Activated CD4-positive, alpha-beta T cell treated with anti-CD3 and anti-CD28 coated beads for 24 hours (primary cell): ENCODE results near the gene UXS1.
"Not testable (repeated sequence)": the region's sequence is repeated elsewhere in the genome, so short reads cannot be mapped to it uniquely, and the experiment has no call there.

ENCODE experiments used
- DNase-seq, 2 donors: peaks; one replicate each; pipeline ENCODE4 v3.0.0-alpha.2; 2020; ENCODE audit warnings: low read depth in 2 of 2

The UXS1 gene

DNA sequence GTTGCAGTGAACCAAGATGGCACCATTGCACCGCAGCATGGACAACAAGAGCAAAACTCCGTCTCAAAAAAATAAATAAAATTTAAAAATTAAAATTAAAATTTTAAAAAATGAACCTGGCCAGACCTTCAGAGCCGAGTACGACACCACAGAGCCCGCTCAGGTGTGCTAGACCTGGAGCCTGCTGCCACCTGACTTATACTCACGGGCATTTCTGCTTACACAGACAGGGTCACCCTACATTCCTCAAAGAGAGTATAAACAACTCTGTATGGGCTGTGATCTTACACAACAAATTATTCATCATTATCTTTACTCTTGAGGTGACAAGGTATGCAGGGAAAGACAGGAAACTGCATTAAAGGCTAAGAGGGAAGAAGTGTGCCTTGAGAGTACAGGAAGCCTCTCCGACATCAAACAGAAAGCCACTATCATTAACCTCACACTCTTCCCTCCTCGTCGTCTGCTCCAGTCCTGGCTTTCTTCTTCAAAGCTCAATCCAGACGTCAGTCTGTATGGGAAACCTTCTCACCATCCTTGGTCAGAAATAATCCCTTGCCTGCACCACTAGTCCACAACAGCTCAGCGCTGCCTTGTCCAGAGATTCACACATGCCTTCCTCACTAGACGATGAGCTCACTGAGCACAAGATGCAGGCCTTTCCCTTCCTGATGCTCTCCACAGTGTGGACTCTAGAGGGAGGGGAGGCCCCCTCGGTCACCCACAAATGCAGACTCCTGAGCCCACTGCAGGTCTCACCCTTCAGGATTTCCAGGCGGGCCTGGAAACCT lies 56.2 kb downstream of the UXS1 start:
- no peak for DNase-seq

DNA sequence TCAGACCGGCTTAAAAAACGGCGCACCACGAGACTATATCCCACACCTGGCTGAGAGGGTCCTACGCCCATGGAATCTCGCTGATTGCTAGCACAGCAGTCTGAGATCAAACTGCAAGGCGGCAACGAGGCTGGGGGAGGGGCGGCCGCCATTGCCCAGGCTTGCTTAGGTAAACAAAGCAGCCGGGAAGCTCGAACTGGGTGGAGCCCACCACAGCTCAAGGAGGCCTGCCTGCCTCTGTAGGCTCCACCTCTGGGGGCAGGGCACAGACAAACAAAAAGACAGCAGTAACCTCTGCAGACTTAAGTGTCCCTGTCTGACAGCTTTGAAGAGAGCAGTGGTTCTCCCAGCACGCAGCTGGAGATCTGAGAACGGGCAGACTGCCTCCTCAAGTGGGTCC lies 62.9 kb downstream of the UXS1 start:
- DNase-seq, result not testable (repeated sequence)

DNA sequence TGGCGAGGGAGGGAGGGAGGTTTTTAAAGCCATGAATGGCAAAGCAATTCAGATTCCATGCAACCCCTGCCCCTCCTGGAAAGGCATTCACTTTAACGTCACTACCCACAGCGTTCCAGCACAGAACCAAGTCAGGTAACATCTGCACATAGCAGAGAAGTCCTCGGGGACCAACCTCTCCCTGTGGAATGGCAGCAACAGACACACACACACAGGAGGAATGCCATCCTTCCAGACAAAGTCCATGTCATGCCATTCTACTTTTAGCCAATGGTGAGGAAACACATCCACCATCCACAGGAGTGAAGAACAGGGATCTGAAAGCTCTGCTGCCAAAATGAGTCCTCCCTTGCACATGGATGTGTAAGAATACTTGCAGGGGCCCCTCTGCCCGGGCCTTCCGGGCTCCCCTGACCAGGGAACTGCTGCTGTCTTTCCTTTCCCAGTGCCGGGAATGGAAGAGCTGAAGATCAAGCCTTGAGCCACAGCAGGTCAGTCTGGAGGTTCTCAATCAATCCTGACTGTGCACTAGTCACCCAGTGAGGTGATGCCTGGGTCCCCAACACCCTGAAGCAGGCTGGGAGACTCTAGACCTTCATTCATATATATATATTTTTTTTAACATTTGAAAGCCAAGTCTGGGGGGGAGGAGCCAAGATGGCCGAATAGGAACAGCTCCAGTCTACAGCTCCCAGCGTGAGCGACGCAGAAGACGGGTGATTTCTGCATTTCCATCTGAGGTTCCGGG lies 63.7 kb downstream of the UXS1 start:
- no peak for DNase-seq

DNA sequence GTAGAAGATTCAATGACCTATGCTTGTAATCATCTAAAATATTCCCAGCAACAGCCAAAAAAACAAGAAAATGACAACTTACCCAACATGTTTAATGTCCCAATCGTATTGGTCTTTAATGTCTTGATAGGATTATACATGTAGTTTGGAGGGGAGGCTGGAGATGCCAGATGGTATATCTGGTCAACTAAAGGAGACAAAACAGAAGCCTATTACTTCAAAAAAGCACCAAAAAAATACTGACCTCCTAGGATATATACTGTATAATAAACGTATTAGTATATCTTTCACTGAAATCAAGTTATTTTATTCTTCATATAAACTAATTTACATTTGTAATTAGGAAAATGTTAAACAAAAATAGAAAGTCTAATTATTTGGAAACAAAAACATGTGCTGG lies 64.5 kb downstream of the UXS1 start:
- no peak for DNase-seq

DNA sequence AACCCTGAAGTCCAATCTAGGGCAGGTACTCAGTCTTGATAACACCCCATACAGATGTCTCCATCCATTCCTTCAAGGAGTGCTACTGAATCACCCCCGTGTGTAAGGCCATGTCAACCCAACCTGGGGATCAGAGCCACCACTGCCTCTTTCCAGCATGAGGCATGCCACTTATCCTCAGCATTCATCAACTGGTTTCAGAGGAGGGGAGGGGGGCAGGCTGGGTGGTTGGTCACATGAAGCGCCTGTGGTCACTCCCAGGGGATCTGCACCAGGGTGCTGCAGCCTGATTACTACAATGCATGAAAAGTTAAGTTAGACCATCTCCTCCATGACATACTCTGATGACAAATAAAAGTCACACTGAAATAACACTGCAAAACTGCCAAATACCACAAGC lies 65.0 kb downstream of the UXS1 start:
- no peak for DNase-seq

DNA sequence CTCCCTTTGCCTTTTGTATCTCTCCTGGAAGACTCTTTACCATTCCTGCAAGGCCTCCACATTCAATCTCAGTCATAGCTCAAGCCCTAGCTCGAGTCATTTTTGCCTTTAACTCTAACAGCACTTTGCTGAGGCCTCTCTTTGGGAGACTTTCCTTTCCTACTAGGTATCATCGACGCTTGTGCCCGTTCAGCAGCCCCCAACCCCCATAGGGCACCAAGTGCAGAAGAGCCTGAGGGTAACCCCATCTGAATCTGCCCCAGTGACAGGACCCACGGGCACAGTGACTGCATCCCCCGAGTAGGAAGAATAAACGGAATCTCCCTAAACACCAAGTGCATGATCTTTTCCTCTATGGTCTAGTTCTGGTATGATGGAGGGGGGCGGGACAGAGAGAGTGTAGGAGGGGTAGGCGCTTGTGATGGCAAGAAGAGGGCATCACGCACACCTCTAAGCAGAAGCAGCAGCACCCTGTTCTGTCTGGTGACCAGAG lies 66.3 kb downstream of the UXS1 start:
- no peak for DNase-seq

DNA sequence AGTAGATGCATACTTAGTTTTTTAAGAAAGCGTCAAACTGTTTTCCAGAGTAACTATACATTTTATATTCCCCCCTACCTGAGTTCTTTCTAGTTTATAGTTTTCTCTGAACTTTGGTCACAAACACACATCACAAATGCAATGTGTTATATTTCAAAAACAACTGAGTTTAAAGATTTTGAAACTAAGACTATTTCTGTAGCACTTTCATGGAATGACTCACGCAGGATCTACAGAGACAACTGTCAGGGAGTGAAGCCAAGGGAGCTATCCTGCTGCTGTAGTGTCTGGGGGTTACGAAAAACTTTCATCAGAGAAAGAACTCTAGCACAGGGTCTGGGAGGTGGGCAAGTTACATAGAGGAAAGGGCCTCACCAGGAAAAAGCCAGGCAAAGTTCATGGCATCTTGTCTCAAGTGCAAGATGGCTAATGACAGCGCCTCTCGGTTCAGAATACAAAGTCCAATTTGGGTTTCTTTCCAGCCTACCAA lies 66.8 kb downstream of the UXS1 start:
- DNase-seq, result no peak

DNA sequence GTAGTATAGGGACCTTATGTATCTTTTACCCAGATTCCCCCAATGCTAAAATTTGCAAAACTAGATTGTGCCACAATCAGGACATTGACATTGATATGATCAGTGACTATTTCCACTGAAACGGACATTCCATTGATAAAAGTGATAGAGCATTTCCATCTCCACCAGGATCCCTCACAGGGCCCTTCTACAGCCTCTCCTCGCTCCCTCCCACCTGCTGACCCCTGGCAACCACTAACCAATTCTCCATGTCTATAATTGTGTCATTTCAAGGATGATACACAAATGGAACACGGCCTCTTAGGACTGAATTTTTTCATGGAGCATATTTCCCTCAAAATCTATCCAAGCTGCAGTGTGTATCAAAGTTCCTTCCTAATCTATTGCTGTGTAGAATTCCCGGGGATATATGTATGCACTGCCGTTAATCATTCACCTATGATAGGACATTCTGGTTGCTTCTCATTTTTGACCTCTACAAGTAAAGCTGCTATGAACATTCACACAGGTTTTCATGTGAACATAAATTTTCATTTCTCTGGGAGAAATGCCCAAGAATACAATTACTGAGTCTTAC lies 67.3 kb downstream of the UXS1 start:
- DNase-seq, result no peak

DNA sequence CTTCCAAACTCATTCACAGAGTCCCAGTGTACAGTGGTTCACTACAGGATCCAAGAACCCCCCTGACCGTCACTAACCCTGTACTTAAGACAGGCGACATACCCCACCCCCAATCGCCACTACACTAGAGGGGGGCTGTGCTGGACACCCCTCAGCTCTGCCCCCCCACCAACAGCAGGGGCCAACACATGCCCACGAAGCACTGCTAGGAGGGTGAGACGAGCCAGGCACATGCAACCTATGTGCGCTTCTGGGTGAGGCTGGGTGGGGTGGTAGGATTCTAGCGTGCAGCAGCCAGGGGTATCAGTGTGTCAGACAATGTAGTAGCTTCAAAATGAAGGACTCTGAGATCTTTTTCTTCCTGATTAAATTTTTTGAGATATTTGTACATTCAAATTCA lies 67.8 kb downstream of the UXS1 start:
- no peak for DNase-seq

DNA sequence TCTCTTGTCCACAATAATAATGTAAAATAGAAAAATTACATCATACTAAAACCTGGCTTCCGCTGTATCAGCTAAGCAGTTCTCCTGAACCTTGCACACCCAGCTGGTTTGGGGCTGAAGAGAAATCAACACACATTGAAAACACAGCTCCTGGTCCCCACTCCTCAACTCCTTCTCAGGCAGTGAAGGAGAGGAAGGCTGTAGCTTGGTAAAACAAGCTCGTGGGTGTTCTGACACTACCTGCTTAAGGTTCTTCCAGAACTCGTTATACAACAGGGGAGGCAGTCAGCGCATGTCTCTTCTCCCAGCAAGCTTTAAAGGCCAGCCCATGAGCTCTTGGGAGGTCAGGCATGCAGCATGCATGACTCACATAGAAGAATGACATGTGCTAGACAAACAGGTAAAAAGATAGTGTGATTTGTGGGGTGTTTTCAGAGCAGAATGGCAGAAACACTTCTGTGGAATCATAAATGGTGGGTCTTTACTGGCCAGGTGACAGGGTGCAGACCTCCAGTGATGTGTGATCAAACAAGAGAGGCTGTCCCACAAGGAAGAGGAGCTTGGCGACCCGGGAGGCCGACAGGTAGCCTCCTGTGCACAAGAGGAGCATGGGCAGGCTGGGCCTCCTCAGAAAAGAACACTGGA lies 69.1 kb downstream of the UXS1 start:
- DNase-seq, result no peak

DNA sequence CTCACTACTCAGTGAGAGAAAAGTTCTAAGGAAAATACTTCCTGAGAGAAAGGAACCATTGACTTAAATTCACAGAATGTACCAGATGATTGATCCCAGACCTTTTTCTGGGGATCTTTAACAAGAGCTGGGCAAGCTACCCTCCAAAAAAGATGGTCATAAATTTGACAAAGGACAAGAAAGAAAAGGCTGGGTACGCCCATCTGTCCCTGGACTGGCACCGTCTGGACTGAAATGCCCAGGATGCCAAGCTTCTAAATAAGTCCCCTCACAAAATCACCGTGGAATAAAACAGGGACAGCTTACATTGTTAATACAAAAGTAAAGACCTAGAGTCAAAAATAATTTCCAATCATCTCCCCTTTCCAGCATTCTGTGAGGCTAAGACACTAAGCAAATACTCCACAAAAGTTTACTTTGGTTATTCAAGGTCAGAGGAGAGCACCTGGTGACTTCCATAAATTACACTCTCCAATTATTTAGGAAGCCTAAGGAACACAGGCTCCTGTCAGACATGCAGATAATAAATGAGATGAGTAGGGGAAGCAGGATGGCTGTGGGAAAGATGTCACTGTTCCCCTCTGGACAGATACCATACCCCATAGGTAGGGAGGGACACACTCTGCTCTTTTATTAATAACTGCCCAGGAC lies 69.9 kb downstream of the UXS1 start:
- DNase-seq, result no peak

DNA sequence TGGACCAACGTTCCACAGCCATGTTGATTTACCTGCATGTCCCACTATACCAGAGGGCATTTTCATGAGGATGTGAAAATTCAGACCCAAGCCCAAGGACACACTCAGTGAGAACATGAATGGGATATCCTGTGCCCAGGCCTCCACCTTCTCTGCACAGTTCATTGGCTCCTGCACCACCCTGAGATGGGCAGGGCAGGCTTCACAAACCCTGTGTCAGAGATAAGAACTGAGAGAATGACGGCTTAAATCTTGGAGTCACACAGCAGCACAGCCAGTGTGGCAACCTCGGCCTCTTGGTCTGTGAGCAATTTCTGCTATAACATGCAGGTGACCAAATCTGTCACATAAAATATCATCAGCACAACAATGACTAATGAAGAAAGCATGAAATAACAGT lies 71.9 kb downstream of the UXS1 start:
- no peak for DNase-seq

DNA sequence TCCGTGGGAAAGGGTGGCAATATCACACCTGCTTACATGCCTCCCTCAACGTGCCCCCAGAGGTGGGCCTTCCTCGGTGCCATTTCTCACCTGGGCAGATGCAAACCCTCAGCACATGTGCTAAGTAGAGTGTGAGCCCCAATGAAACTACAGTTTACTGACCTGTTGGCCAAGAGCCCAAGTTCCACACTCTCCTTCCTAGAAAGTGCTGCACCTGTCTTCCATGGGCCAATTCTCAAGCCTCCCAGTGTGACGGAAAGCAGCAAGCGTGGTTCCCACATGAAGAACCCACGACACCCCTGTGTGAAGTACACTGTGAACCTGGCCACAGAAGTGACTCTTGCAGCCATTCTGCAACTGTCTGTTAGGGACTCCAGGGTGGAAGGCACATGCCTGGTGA lies 73.7 kb downstream of the UXS1 start:
- DNase-seq, result no peak

DNA sequence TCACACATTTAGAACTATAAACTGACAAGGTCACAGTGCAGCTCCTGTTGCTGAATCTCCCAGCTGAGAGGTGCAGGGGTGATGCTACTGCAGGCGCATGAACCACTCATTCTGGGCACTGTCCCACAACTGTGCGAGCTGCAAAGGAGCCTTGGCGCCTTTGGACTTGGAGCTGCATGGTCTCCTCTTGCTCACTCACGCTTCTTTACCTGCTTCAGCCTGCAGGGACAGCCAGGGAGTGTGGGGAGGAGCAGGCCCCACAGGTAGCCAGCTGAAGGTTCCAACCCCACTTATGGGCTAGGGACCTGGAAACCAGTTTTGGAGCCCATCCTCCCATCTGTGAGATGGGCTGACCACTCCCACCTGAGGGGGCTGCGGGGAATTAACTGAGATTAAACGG lies 75.0 kb downstream of the UXS1 start:
- no peak for DNase-seq

DNA sequence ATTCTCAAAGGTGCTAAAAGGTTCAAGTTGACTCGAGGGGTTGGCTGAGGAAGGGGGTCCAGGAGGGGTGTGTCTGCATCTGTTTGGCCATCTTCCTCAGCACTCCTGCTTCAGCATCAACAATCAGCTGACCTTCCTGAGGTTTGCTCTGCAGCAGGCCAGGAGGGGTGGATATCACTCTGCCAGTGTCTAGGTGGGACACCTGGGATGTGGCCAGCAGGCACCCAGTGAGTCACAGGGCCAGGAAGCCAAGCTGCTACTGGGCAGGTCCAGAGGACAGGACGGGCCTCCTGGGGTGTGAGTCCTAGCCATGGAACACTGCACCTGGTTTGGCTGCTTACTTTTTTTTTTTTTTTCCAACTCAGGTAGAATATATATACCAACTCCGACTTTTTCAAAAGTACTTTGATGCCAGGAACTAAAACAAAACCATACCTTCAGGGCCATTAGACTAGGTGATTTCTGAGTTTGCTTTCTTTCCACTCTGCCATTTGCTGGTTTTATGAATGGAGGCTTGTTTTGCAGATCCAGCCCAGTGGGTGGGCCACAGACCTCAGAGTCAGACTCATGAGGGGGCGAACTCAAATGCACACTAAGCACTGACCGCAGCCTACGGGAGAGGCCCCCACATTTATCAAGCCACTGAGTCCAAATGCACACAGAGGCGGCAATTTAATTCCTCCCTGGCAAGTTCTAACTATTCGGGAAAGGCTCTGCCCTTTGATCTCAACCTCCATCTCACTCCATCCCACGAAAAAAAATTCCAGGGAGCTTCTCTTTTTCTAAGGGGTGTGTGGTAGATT lies 76.0 kb downstream of the UXS1 start:
- DNase-seq, result no peak

DNA sequence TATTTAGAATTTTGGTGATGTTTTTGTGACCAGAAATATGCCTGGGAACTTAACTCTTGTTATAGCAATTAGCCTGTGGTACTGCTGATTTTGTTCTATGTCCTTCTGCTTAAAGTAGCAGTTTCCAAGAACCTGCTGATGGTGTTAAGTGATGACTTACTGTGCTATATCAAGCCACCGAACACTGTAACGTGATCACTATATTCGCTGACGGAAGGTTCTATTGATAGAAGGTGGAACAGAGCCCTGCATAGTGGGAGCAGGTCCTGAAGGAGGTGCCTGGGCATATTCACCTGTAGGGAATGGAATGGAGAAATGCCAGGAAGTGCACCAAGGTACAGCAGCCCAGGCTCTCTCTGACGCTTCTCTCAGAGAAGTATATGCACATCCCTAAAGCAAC lies 76.8 kb downstream of the UXS1 start:
- no peak for DNase-seq

DNA sequence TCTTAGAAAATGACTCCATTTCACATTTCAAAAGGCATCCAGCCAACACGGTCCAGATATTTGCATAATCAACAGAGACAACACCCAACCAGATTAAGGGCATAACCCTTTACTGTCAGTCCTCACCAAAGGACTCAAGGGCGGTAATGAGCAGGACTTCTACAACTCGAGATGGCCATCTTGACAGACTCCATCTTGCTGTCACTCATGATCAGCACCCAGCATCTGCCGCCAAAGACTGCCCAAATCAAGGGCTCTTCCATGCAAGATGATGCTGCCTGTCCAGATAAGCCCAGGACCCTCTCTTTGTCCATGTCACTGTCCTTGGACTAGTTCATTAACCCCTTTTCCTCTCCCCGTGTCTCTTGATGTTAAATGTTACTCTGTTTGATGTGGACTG lies 77.9 kb downstream of the UXS1 start:
- no peak for DNase-seq

DNA sequence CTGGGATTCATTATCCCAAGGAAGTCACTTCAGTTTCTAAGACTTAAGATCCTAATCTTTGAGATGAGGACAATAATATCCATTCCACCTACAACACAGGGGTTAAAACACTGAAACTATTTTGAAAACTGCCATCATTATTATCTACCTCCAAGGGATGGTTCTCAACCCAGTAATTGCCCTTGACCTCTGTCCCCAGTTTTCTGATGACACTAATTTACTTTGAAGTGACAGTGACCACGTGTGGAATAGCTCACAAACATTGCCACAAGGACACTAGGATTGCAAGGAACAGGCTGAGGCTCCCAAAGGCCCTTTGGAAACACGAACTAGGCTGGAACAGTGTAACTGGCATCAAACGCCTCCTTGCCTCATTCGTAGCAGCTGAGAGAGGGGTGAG lies 78.4 kb downstream of the UXS1 start:
- no peak for DNase-seq

DNA sequence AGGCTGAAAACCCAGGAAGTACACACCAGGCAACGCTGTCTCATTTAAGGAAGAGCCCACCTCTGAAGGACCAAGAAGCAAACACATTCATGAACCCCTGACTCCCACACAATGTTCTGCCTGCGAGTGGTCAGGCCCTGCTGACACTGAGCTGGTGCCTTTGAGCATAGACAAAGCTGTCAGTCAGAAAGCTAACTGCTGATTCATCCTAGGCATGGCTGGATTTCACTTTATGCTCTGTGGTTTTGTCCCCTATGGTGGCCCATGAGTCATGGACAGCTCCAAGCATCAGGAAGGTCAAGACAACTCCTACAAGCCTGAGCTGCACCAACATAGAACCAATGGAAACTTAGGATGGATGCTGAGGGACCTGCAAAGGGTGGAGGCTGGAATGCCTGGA lies 78.9 kb downstream of the UXS1 start:
- no peak for DNase-seq

DNA sequence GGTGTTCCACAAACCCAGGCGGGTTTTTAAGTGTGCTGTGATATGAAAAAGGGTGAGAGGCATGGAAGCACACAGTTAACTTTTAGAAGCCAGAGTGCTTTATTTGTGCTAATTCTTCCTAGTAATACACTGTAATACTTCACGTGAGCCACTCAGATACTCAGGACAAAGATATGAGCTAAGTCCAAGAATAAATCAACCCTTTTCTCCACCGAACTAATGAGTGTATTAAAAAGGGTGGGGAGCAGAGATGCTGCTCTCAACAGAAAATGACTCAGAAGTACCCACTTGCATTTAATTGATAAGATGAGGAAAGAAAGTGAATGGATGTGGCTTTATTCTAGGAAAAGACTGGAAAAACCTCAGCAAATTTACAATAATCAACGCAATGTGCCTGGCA lies 79.9 kb downstream of the UXS1 start:
- DNase-seq, result no peak
